ENCODE results near the gene RELN. TPM values are rescaled to one million over a fixed set of nuclear protein-coding genes. Genes with fewer than 3 reads are reported as not detected.

Gene RELN
- total and polyA plus RNA-seq, 2 of the 13 experiments (the other 11 are each of a cell fraction or from before 2014, with no cell fraction given) = 315 to 332 TPM

DNA sequence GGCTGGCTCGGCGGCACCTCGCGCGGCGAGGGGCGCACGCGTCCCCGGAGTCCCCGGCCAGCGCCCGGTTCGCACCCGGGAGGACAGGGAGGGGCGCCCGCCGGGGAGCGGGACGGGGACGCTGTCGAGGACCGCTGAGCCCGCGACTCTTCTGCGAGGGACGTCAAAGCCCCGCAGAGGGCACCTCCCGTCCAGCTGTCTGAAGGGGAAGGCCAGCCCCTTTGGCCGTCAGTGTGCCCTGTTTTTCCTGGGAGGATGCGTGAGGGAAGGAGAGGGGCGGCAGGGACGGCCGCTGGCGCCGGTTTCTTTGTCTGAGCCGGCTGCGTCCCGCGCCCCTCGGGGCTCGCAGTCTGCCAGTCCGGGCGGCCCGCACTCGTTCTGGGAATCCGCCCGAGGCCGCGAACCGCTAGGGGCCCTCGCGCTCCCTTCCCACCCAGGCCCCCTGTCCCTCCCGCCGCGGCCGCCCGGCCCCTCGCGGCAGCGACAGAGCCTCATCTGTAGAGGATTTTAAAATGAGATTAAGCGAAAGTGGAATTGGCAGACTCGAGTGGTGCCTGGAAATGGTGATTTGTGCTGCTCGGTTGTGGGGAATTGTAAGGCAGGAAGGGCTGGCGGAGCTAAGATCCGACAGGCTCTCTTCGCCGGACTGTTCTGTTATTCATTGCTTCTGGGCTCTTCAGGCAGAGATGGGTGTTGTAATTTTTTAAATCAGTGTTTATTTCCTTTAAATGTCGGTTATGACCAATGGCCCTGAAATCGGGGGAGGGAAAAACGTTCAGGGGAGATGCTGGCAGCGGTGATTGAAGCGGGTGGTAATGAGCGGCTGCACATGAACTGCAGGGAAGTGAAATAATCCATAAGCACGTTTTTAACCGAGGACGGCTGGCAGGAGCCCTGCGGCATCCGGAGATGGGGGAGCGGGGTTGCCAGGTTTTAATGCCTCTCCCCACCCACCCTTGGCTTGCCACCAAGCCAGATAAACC lies 618 bp upstream of the RELN start (continued):
- TF ChIP-seq, protein P1, sequence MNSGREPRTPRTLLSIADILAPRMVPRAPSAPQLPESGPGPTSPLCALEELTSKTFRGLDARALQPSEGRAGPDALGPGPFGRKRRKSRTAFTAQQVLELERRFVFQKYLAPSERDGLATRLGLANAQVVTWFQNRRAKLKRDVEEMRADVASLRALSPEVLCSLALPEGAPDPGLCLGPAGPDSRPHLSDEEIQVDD (CRISPR knock-in tag; IDR thresholded peaks at IDR 0.05; ENCODE audit: borderline replicate concordance) = no peak
- TF ChIP-seq PHF21A (CRISPR knock-in tag; IDR thresholded peaks at IDR 0.05) (peak; percentile 57; the same call in 1 of the 2 replicates), ZNF30 (CRISPR knock-in tag; IDR thresholded peaks at IDR 0.05) (no peak), ZNF552 (CRISPR knock-in tag; IDR thresholded peaks at IDR 0.05; ENCODE audit: borderline replicate concordance) (0 out of 2 replicates have a peak, but pooled peaks have one; percentile 38), SP4 (CRISPR knock-in tag; IDR thresholded peaks at IDR 0.05) (0 out of 2 replicates have a peak, but pooled peaks have one; percentile 22), LCORL (IDR thresholded peaks at IDR 0.05) (no peak), LCORL (CRISPR knock-in tag; IDR thresholded peaks at IDR 0.05) (peak; percentile 59; the same call in 1 of the 2 replicates), ZNF660 (CRISPR knock-in tag; IDR thresholded peaks at IDR 0.05; ENCODE audit: borderline replicate concordance, low read depth) (no peak), ZNF790 (CRISPR knock-in tag; IDR thresholded peaks at IDR 0.05; ENCODE audit: borderline replicate concordance) (no peak), ZNF841 (CRISPR knock-in tag; IDR thresholded peaks at IDR 0.05; ENCODE audit: borderline replicate concordance) (no peak), KDM4B (CRISPR knock-in tag; IDR thresholded peaks at IDR 0.05) (no peak), SP1 (IDR thresholded peaks at IDR 0.05) (no peak), SP1 (CRISPR knock-in tag; IDR thresholded peaks at IDR 0.05) (no peak), ZNF816 (CRISPR knock-in tag; IDR thresholded peaks at IDR 0.05; ENCODE audit: borderline replicate concordance) (no peak), ZNF709 (CRISPR knock-in tag; IDR thresholded peaks at IDR 0.05) (0 out of 2 replicates have a peak, but pooled peaks have one; percentile 39), CEBPG (CRISPR knock-in tag; IDR thresholded peaks at IDR 0.05) (0 out of 2 replicates have a peak, but pooled peaks have one; percentile 12), ZNF441 (CRISPR knock-in tag; IDR thresholded peaks at IDR 0.05; ENCODE audit: borderline replicate concordance) (no peak)
- TF ChIP-seq, protein P2, sequence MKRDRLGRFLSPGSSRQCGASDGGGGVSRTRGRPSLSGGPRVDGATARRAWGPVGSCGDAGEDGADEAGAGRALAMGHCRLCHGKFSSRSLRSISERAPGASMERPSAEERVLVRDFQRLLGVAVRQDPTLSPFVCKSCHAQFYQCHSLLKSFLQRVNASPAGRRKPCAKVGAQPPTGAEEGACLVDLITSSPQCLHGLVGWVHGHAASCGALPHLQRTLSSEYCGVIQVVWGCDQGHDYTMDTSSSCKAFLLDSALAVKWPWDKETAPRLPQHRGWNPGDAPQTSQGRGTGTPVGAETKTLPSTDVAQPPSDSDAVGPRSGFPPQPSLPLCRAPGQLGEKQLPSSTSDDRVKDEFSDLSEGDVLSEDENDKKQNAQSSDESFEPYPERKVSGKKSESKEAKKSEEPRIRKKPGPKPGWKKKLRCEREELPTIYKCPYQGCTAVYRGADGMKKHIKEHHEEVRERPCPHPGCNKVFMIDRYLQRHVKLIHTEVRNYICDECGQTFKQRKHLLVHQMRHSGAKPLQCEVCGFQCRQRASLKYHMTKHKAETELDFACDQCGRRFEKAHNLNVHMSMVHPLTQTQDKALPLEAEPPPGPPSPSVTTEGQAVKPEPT (CRISPR knock-in tag; IDR thresholded peaks at IDR 0.05; ENCODE audit: low read depth) = no peak
- TF ChIP-seq, protein P3, sequence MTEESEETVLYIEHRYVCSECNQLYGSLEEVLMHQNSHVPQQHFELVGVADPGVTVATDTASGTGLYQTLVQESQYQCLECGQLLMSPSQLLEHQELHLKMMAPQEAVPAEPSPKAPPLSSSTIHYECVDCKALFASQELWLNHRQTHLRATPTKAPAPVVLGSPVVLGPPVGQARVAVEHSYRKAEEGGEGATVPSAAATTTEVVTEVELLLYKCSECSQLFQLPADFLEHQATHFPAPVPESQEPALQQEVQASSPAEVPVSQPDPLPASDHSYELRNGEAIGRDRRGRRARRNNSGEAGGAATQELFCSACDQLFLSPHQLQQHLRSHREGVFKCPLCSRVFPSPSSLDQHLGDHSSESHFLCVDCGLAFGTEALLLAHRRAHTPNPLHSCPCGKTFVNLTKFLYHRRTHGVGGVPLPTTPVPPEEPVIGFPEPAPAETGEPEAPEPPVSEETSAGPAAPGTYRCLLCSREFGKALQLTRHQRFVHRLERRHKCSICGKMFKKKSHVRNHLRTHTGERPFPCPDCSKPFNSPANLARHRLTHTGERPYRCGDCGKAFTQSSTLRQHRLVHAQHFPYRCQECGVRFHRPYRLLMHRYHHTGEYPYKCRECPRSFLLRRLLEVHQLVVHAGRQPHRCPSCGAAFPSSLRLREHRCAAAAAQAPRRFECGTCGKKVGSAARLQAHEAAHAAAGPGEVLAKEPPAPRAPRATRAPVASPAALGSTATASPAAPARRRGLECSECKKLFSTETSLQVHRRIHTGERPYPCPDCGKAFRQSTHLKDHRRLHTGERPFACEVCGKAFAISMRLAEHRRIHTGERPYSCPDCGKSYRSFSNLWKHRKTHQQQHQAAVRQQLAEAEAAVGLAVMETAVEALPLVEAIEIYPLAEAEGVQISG (CRISPR knock-in tag; IDR thresholded peaks at IDR 0.05) = peak; percentile 43; the same call in 1 of the 2 replicates
- TF ChIP-seq, protein P4, sequence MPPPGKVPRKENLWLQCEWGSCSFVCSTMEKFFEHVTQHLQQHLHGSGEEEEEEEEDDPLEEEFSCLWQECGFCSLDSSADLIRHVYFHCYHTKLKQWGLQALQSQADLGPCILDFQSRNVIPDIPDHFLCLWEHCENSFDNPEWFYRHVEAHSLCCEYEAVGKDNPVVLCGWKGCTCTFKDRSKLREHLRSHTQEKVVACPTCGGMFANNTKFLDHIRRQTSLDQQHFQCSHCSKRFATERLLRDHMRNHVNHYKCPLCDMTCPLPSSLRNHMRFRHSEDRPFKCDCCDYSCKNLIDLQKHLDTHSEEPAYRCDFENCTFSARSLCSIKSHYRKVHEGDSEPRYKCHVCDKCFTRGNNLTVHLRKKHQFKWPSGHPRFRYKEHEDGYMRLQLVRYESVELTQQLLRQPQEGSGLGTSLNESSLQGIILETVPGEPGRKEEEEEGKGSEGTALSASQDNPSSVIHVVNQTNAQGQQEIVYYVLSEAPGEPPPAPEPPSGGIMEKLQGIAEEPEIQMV (CRISPR knock-in tag; IDR thresholded peaks at IDR 0.05; ENCODE audit: low read depth) = no peak
- TF ChIP-seq, protein P5, sequence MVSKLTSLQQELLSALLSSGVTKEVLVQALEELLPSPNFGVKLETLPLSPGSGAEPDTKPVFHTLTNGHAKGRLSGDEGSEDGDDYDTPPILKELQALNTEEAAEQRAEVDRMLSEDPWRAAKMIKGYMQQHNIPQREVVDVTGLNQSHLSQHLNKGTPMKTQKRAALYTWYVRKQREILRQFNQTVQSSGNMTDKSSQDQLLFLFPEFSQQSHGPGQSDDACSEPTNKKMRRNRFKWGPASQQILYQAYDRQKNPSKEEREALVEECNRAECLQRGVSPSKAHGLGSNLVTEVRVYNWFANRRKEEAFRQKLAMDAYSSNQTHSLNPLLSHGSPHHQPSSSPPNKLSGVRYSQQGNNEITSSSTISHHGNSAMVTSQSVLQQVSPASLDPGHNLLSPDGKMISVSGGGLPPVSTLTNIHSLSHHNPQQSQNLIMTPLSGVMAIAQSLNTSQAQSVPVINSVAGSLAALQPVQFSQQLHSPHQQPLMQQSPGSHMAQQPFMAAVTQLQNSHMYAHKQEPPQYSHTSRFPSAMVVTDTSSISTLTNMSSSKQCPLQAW (CRISPR knock-in tag; IDR thresholded peaks at IDR 0.05) = no peak
